ENCODE results near the gene CTNS. TPM values are rescaled to one million over a fixed set of nuclear protein-coding genes. Genes with fewer than 3 reads are reported as not detected.

The CTNS gene
- total and polyA plus RNA-seq, 2 of the 13 experiments (the other 11 are each of a cell fraction or from before 2014, with no cell fraction given) = 9.5 to 13.7 TPM

- WGBS (ENCODE audit: low lambda C conversion rate) = 16% methylated on average over 12 of the region's 20 CpGs
- in situ Hi-C loops (cut with HindIII; ENCODE audit: extremely low pct_ligation_motif_present, low pct_unique_long_range_greater_than_20kb) (no loop called here), intact Hi-C loops (cut with micrococcal nuclease; ENCODE audit: unreplicated experiment) (loop anchor here (5.0 kb wide), 2 partner anchors 51 to 146 kb away; no protein-coding TSS in a partner anchor)
- Histone ChIP-seq H2AFZ (ENCODE audit: low read length) (no peak overlapping the region), H3K27ac (ENCODE audit: extremely low read length, insufficient read depth, low read length) (no peak overlapping the region), H3K9me3 (ENCODE audit: low read length) (no peaks in the 10 kb centered on the region), H3K9ac (ENCODE audit: insufficient read depth, low read depth, low read length) (no peak overlapping the region), H3K27me3 (ENCODE audit: control insufficient read depth in 1 of 2, insufficient read depth in 2 of 2, low read length in 2 of 2) (peaks cover 2 to 7% of the 10 kb centered on the region in 2 experiments; a peak in 4 of 5 replicates), H3K4me2 (ENCODE audit: low read depth, low read length) (peak overlapping the region; percentile 29), H3K4me1 (ENCODE audit: insufficient read depth, low read length) (peaks cover 14% of the 10 kb centered on the region), H3K4me3 (replicated peaks in 1 of 3; ENCODE audit: insufficient read depth in 1 of 3, low read depth in 2 of 3, low read length in 3 of 3) (no peak overlapping the region; a peak in 1 of 6 replicates), H4K20me1 (ENCODE audit: insufficient read depth, low read length) (no peaks in the 10 kb centered on the region), H3K36me3 (replicated peaks in 1 of 2; ENCODE audit: control insufficient read depth in 1 of 2, insufficient read depth in 2 of 2, low read length in 2 of 2) (no peaks in the 10 kb centered on the region), H3K79me2 (ENCODE audit: insufficient read depth, low read length) (no peaks in the 10 kb centered on the region)
- ATAC-seq (no peak), DNase-seq (ENCODE audit: low spot score) (no peak), FAIRE-seq (no peak)
- CTCF ChIA-PET (ENCODE audit: low intra/inter-chr PET ratio, low total read pairs) = no interaction called here
- TF ChIP-seq ZNF687 (CRISPR knock-in tag; IDR thresholded peaks at IDR 0.05) (peak; percentile 36), CTCF (CRISPR knock-in tag; IDR thresholded peaks at IDR 0.05) (peak; percentile 31), ZNF441 (CRISPR knock-in tag; IDR thresholded peaks at IDR 0.05; ENCODE audit: borderline replicate concordance) (peak; percentile 93), ZNF232 (CRISPR knock-in tag; IDR thresholded peaks at IDR 0.05; ENCODE audit: borderline replicate concordance) (no peak)
- BruUV-seq (replicated peaks) = no TSS peak
- POLR2A ChIA-PET = no interaction called here
Measured at GRCh38 chr17:3681565-3681964, 45.0 kb downstream of the CTNS start.

Measured in HepG2 (cell line).